Peyer's patch (tissue), 4 donors: ENCODE data around the gene MTF2. TPM values are rescaled to one million over a fixed set of nuclear protein-coding genes. Genes with fewer than 3 reads are reported as not detected.

ENCODE experiments used
- DNase-seq, 3 donors: peaks; one replicate each; pipeline ENCODE4 v3.0.0-alpha.2; 2017 to 2019
- H3K27ac ChIP-seq, 4 donors: fragments of 200-600 bp; sonication (generic); one replicate each; pipeline ENCODE4 v1.5.1; 2016 to 2019
- H3K27me3 ChIP-seq, 2 donors: fragments of 200-600 bp; sonication (generic); one replicate each; pipeline ENCODE4 v1.5.1; 2019
- H3K36me3 ChIP-seq, 3 donors: fragments of 200-600 bp; sonication (generic); one replicate each; pipeline ENCODE4 v1.5.1; 2016 to 2019
- H3K4me1 ChIP-seq, 4 donors: fragments of 200-600 bp; sonication (generic); one replicate each; pipeline ENCODE4 v1.5.1; 2016 to 2019
- H3K4me3 ChIP-seq, 4 donors: fragments of 200-600 bp; sonication (generic); 1 replicate in 3 of 4; 2 replicates in 1 of 4; pipeline ENCODE4 v1.5.1; 2016 to 2019; ENCODE audit warnings: mild to moderate bottlenecking in 1 of 4
- H3K9me3 ChIP-seq, 4 donors: fragments of 200-600 bp; sonication (generic); one replicate each; pipeline ENCODE4 v1.5.1; 2016 to 2019; ENCODE audit warnings: mild to moderate bottlenecking in 1 of 4
- POLR2A ChIP-seq, 2 donors: fragments of 450-650 bp; IDR thresholded peaks; one replicate each; pipeline ENCODE4 v1.5.1; 2017; ENCODE audit warnings: antibody characterized with exemption in 2 of 2, mild to moderate bottlenecking in 2 of 2, moderate library complexity in 2 of 2
- total RNA-seq, 4 donors: library from RNA; depleted of rRNA; stranded (reverse); fragments of >200 nt; gene quantifications; one replicate each; pipeline ENCODE4 v1.1.0, GENCODE V29; 2016
- TF ChIP-seq, protein P1 (sequence below), 6 experiments: fragments of 450-650 bp in 4 of 6; fragments of 200-600 bp in 2 of 6; sonication (generic) in 1 of 6; IDR thresholded peaks; one replicate each; pipeline ENCODE4 v1.5.1; 2017 to 2019; ENCODE audit warnings: antibody characterized with exemption in 6 of 6, mild to moderate bottlenecking in 3 of 6, moderate library complexity in 1 of 6

Gene MTF2
- total RNA-seq, 4 donors from 2014 or later: 22.3 to 29.8 (median 26.4) TPM

DNA sequence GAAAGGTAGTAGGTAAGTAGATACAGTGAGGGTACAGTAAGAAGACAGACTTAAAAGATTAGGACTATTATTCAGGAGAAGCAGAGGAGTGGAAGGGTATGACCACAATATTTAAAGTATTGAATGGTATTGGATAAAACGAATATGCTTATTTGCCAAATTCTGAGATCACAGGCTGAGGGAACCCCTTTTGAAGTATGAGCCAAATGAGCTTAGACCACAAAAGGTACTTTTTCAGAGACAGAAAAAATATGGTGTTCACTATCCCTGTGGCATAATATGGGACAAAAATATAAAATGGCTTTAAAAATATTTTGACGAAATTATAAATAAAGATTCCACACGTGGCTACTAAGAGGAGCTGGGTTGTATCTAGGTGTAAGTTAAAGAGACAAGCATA is 880 bp upstream of the MTF2 start:
- Histone ChIP-seq H3K9me3 (no peaks in the 10 kb centered on the region), H3K27ac (peak overlapping the region in 3 of 4 donors; percentile 81 to 87 (median 86)), H3K27me3 (no peaks in the 10 kb centered on the region), H3K4me1 (peaks cover 0 to 9% (median 2%) of the 10 kb centered on the region in 4 donors), H3K36me3 (no peaks in the 10 kb centered on the region), H3K4me3 (peak overlapping the region; percentile 61 to 86 (median 82))
- no peak for TF ChIP-seq POLR2A (IDR thresholded peaks at IDR 0.05)
- TF ChIP-seq, protein P1, sequence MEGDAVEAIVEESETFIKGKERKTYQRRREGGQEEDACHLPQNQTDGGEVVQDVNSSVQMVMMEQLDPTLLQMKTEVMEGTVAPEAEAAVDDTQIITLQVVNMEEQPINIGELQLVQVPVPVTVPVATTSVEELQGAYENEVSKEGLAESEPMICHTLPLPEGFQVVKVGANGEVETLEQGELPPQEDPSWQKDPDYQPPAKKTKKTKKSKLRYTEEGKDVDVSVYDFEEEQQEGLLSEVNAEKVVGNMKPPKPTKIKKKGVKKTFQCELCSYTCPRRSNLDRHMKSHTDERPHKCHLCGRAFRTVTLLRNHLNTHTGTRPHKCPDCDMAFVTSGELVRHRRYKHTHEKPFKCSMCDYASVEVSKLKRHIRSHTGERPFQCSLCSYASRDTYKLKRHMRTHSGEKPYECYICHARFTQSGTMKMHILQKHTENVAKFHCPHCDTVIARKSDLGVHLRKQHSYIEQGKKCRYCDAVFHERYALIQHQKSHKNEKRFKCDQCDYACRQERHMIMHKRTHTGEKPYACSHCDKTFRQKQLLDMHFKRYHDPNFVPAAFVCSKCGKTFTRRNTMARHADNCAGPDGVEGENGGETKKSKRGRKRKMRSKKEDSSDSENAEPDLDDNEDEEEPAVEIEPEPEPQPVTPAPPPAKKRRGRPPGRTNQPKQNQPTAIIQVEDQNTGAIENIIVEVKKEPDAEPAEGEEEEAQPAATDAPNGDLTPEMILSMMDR (IDR thresholded peaks at IDR 0.05): no peak
- no peak for DNase-seq

DNA sequence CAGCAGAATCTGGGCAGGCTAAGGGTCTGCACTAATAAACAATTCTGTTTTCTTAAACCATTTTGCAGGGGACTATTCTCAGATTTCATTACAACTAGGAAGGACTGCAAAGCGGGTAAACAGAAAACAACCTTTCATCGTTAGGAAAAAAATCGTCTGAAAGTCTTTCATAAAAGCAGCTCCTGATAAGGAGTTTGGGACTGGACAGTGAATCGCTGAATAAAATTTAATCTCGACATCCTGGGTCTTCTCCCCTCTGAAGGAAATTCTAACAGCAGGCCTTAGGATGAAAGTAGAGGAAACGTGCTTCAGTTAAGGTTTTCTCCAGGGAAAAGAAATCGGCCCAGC is 471 bp upstream of the MTF2 start:
- peaks cover 0 to 9% (median 2%) of the 10 kb centered on the region in 4 donors for H3K4me1 ChIP-seq
- H3K4me3 ChIP-seq: peak overlapping the region; percentile 61 to 86 (median 82)
- TF ChIP-seq, protein P1 (IDR thresholded peaks at IDR 0.05): no peak
- no peak for TF ChIP-seq POLR2A (IDR thresholded peaks at IDR 0.05)
- H3K9me3 ChIP-seq: no peaks in the 10 kb centered on the region
- H3K36me3 ChIP-seq: no peaks in the 10 kb centered on the region
- no peaks in the 10 kb centered on the region for H3K27me3 ChIP-seq
- DNase-seq: no peak
- peak overlapping the region; percentile 81 to 87 (median 84) for H3K27ac ChIP-seq

DNA sequence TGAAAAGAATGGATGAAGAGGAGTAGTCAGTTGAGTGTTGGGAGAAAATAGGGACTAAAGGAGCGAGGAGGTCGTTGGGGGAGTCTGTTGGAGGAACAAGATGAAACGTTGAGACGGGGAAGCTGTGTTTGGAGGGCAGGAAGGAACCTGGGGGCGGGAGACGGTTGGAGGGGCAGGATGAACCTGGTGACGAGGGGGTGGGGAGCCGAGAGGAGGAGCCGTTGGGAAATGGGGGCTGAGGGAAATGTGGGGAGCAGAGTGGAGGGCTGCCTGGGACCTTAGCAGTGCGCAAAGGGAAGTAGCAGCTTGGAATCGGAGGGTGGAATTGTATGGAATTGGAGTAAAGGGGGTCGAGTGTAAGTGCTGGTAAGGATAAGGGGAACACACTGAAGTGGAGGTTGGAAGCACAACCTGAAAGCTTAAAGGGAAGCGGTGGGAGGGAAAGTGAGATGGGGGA is 630 bp downstream of the MTF2 start:
- DNase-seq: peak in 2 of 3 donors; percentile 35 to 48
- peak overlapping the region; percentile 81 to 87 (median 84) for H3K27ac ChIP-seq
- TF ChIP-seq POLR2A (IDR thresholded peaks at IDR 0.05): no peak
- TF ChIP-seq, protein P1 (IDR thresholded peaks at IDR 0.05): no peak
- H3K4me3 ChIP-seq: peak overlapping the region; percentile 61 to 86 (median 82)
- no peaks in the 10 kb centered on the region for H3K27me3 ChIP-seq
- H3K36me3 ChIP-seq: peaks cover 0 to 1% (median 0%) of the 10 kb centered on the region in 3 donors
- H3K9me3 ChIP-seq: no peaks in the 10 kb centered on the region
- H3K4me1 ChIP-seq: peaks cover 0 to 9% (median 2%) of the 10 kb centered on the region in 4 donors

DNA sequence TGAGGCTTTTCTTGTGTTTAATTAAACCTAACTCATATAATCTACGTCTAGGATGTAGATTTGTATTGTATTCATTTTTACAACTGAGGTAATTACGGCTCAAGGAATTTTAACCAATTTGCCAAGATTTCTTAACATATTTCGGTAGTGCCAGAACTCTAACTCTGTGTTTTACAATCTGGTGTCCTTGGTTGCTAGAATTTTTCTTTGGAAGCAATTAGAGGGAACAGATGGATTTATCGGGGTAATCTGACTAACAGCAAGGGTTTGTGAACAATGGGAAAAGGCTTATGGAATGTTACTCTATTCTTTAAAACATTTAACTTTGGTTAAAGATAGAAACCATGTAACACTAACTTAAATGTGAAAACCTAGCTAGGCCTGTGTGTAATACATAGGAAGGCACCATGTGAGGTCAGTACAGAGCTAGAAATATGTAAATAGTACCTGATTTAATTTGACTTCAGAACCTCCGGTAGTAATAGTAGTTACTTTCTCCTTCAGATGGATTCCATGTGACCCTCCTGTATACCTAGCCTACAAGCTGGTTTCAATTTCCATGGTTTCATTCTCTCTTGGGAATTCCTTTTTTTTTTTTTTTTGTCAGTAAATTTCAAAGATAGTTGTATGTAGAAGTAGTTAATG is 1.2 kb downstream of the MTF2 start:
- Histone ChIP-seq H3K27me3 (no peaks in the 10 kb centered on the region), H3K4me1 (peaks cover 0 to 9% (median 2%) of the 10 kb centered on the region in 4 donors), H3K4me3 (peak overlapping the region; percentile 61 to 86 (median 82)), H3K27ac (peak overlapping the region; percentile 81 to 87 (median 84)), H3K9me3 (no peaks in the 10 kb centered on the region), H3K36me3 (peaks cover 0 to 4% (median 0%) of the 10 kb centered on the region in 3 donors)
- no peak for DNase-seq
- TF ChIP-seq, protein P1 (IDR thresholded peaks at IDR 0.05): peak in 4 of 6 experiments; percentile 35 to 85 (median 70)
- no peak for TF ChIP-seq POLR2A (IDR thresholded peaks at IDR 0.05)

DNA sequence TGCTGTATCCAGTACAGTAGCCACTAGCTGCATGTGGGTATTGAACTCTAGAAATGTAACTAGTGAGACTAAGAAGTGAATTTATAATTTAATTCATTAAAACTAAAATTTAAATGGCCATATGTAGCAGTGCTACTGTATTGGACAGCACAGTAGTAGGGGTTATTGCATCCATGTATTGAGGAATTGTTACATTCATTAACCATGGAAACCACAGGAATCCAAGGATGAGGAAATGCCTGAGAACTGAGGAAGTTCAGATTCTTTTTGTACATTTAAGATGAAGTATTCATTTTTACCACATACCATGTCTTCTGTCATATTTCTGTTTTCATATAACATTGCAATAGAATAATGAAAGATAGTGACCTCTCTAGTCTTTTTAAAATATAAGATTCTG is 2.6 kb downstream of the MTF2 start:
- peak overlapping the region in 2 of 4 donors; percentile 79 to 86 for H3K4me3 ChIP-seq
- no peak for DNase-seq
- H3K9me3 ChIP-seq: no peaks in the 10 kb centered on the region
- H3K27ac ChIP-seq: no peak overlapping the region
- peaks cover 0 to 9% (median 2%) of the 10 kb centered on the region in 4 donors for H3K4me1 ChIP-seq
- no peaks in the 10 kb centered on the region for H3K27me3 ChIP-seq
- no peak for TF ChIP-seq POLR2A (IDR thresholded peaks at IDR 0.05)
- TF ChIP-seq, protein P1 (IDR thresholded peaks at IDR 0.05): no peak
- peaks cover 0 to 4% (median 0%) of the 10 kb centered on the region in 3 donors for H3K36me3 ChIP-seq
